ENCODE results near the gene SSX2B. TPM values are rescaled to one million over a fixed set of nuclear protein-coding genes. Genes with fewer than 3 reads are reported as not detected.
"Not testable (repeated sequence)": the region's sequence is repeated elsewhere in the genome, so short reads cannot be mapped to it uniquely, and the experiment has no call there.

SSX2B gene, protein sequence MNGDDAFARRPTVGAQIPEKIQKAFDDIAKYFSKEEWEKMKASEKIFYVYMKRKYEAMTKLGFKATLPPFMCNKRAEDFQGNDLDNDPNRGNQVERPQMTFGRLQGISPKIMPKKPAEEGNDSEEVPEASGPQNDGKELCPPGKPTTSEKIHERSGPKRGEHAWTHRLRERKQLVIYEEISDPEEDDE
- not detected for total RNA-seq

GRCh38 chrX:52750952-52751351 is at the start of gene SSX2B:
SSX2B (plus strand) TSS chrX:52751252; CDS start chrX:52752681, 1,429 bp downstream.
- DNase-seq (ENCODE audit: low spot score in 2 of 2); FAIRE-seq: not testable (repeated sequence)

GRCh38 chrX:52707078-52707477 is 44.0 kb upstream of the SSX2B start, which contains the start of gene SSX2:
SSX2 (minus strand) TSS chrX:52707178; CDS start chrX:52705749, 1,429 bp downstream.
- FAIRE-seq; DNase-seq (ENCODE audit: low spot score in 2 of 2): not testable (repeated sequence)

DNA sequence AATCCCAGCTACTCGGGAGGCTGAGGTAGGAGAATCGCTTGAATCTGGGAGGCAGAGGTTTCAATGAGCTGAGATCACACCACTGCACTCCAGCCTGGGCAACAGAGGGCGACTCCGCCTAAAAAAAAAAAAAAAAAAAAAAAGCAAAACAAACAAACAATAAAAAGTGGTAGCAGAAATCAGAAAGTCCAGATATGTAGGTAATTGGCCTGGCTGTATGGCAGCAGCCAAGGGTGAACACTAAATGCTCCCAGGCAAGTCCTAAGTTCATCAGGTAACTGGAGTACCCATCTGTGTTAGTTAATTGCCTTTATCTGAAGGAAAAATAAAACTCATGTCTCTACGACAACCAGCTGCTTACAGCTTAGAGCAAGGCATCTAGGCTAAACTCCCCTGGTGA is 14.9 kb downstream of the SSX2B start:
- FAIRE-seq; DNase-seq (ENCODE audit: low spot score in 2 of 2): not testable (repeated sequence)

- DNase-seq (ENCODE audit: low spot score in 2 of 2); FAIRE-seq: not testable (repeated sequence)
These were observed 22.5 kb downstream of the SSX2B start for GRCh38 chrX:52773504-52773903.

DNA sequence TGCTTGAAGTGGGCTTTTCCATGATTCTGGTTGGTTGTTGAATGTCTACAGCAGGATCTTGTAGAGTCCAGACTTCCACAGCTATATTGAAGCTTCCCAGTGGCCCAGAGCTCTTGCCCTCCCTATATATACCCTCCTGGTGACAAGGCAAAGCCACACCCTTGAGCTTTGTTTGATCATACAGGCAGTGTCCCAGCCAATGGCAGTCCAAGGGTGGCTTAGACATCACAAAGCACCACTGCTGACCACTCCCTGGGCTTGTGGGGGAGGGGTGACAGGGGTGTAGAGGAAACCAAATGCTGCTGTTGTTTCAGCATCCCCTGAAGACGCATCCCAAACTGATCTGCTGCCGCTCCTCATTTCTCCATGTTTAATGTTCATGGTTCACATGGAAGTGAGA is 46.3 kb downstream of the SSX2B start, which contains the start of gene SPANXN5:
SPANXN5 (minus strand) TSS at position 101 of the 400 bp plus-strand sequence; CDS start at position 22, 79 bp downstream.
- DNase-seq (ENCODE audit: low spot score in 2 of 2); FAIRE-seq: not testable (repeated sequence)

GRCh38 chrX:52804876-52805275 is 53.8 kb downstream of the SSX2B start:
- not testable (repeated sequence) for FAIRE-seq; DNase-seq (ENCODE audit: low spot score in 2 of 2)

Small RNA genes within 50 kb of the gene (small RNA-seq; reads per million reads assigned to genes)
- gene AC244505.3 (not detected), gene AC244505.5 (not detected), gene AC244505.6 (not detected), gene AC244505.7 (not detected)

Other genes starting within 250 kb of the SSX2B start
- not detected for gene XAGE1B, start 234.2 kb upstream of the SSX2B start, total RNA-seq
- gene SSX7, start 96.4 kb upstream of the SSX2B start, total RNA-seq, result not detected
- gene SSX2, start 44.1 kb upstream of the SSX2B start, total RNA-seq, result not detected
- gene SPANXN5, start 46.2 kb downstream of the SSX2B start, total RNA-seq, result not detected
- gene XAGE5, start 60.0 kb downstream of the SSX2B start, total RNA-seq, result not detected
- gene XAGE3, start 116.8 kb downstream of the SSX2B start, total RNA-seq, result not detected
- 22.0 TPM for gene FAM156B, start 146.1 kb downstream of the SSX2B start, total RNA-seq
- gene FAM156A, start 207.3 kb downstream of the SSX2B start, total RNA-seq, result 6.5 TPM